ENCODE results near the gene OR51E1. TPM values are rescaled to one million over a fixed set of nuclear protein-coding genes. Genes with fewer than 3 reads are reported as not detected.
A peak's percentile ranks its signal among the peaks of the same experiment; 100 is the strongest.

The OR51E1 gene
- total RNA-seq, 1 donor from 2014 or later = not detected

GRCh38 chr11:4636136-4636535, 7.6 kb upstream of the OR51E1 start:
- ATAC-seq (no peak), DNase-seq (no peak)
- H3K36me3 ChIP-seq = no peaks in the 10 kb centered on the region
- H3K9me3 ChIP-seq = no peaks in the 10 kb centered on the region
- intact Hi-C loops (cut with DNase I) = no loop called here
- no peak overlapping the region for H3K27ac ChIP-seq
- peaks cover 5% of the 10 kb centered on the region for H3K27me3 ChIP-seq (ENCODE audit: low read depth)
- peaks cover 5% of the 10 kb centered on the region for H3K4me1 ChIP-seq
- H3K4me3 ChIP-seq = no peak overlapping the region
- no peak for TF ChIP-seq CTCF (IDR thresholded peaks at IDR 0.05)

GRCh38 chr11:4636962-4637661, 6.7 kb upstream of the OR51E1 start, which contains the start of gene OR51D1:
Gene OR51D1 (plus strand): TSS chr11:4637477. CDS start chr11:4639791, 2,314 bp downstream.
- Histone ChIP-seq H3K36me3 (no peaks in the 10 kb centered on the region), H3K27ac (no peak within 1 kb of the TSS), H3K4me1 (peaks cover 5% of the 10 kb centered on the region), H3K27me3 (ENCODE audit: low read depth) (peaks cover 5% of the 10 kb centered on the region), H3K4me3 (peak within 1 kb of the TSS; percentile 12), H3K9me3 (no peaks in the 10 kb centered on the region)
- peak; percentile 90 for TF ChIP-seq CTCF (IDR thresholded peaks at IDR 0.05)
- intact Hi-C loops (cut with DNase I) = no loop called here
- DNase-seq (peak; percentile 74), ATAC-seq (peak; percentile 89 to 94)

GRCh38 chr11:4637662-4638047, 6.1 kb upstream of the OR51E1 start:
- TF ChIP-seq CTCF (IDR thresholded peaks at IDR 0.05) = no peak
- Histone ChIP-seq H3K9me3 (no peaks in the 10 kb centered on the region), H3K27me3 (ENCODE audit: low read depth) (peaks cover 5% of the 10 kb centered on the region), H3K36me3 (no peaks in the 10 kb centered on the region), H3K4me1 (peaks cover 5% of the 10 kb centered on the region), H3K4me3 (no peak overlapping the region), H3K27ac (no peak overlapping the region)
- ATAC-seq (no peak), DNase-seq (no peak)
- intact Hi-C loops (cut with DNase I) = no loop called here

- Histone ChIP-seq H3K9me3 (no peaks in the 10 kb centered on the region), H3K4me3 (no peak overlapping the region), H3K4me1 (peaks cover 5% of the 10 kb centered on the region), H3K27ac (no peak overlapping the region), H3K27me3 (ENCODE audit: low read depth) (peaks cover 5% of the 10 kb centered on the region), H3K36me3 (no peaks in the 10 kb centered on the region)
- no peak for ATAC-seq
- no peak for TF ChIP-seq CTCF (IDR thresholded peaks at IDR 0.05)
- DNase-seq = no peak
- intact Hi-C loops (cut with DNase I) = no loop called here
Observed at GRCh38 chr11:4639931-4640330, 3.9 kb upstream of the OR51E1 start.

- no peak for TF ChIP-seq CTCF (IDR thresholded peaks at IDR 0.05)
- peaks cover 5% of the 10 kb centered on the region for H3K27me3 ChIP-seq (ENCODE audit: low read depth)
- H3K27ac ChIP-seq = no peak overlapping the region
- H3K9me3 ChIP-seq = no peaks in the 10 kb centered on the region
- H3K36me3 ChIP-seq = no peaks in the 10 kb centered on the region
- DNase-seq (no peak), ATAC-seq (no peak)
- no peak overlapping the region for H3K4me3 ChIP-seq
- peaks cover 5% of the 10 kb centered on the region for H3K4me1 ChIP-seq
- intact Hi-C loops (cut with DNase I) = no loop called here
Observed at GRCh38 chr11:4641501-4641900, 2.3 kb upstream of the OR51E1 start.

Data from lower lobe of right lung (tissue), 2 donors.